ENCODE data around the gene CLRN3. TPM values are rescaled to one million over a fixed set of nuclear protein-coding genes. Genes with fewer than 3 reads are reported as not detected.

The CLRN3 gene
- polyA plus RNA-seq, 1 donor from 2014 or later: not detected

GRCh38 chr10:127905001-127905847, 12.5 kb upstream of the CLRN3 start:
- Histone ChIP-seq H3K4me2 (ENCODE audit: low read length) (no peak overlapping the region), H3F3A (ENCODE audit: insufficient read depth, low read length, poor library complexity, severe bottlenecking) (no peaks in the 10 kb centered on the region), H3K36me3 (ENCODE audit: insufficient read depth, low read length) (no peaks in the 10 kb centered on the region), H3K79me2 (replicated peaks; ENCODE audit: insufficient read depth, low read length) (no peaks in the 10 kb centered on the region), H3K9ac (ENCODE audit: low read length) (no peak overlapping the region), H3K27me3 (ENCODE audit: insufficient read depth, low read depth, low read length) (peaks cover 12% of the 10 kb centered on the region), H4K20me1 (ENCODE audit: insufficient read depth) (no peaks in the 10 kb centered on the region), H3K9me3 (ENCODE audit: low read length) (no peaks in the 10 kb centered on the region), H3K4me3 (ENCODE audit: low read length) (no peak overlapping the region), H2AFZ (ENCODE audit: low read depth, low read length) (no peak overlapping the region), H3K9me2 (ENCODE audit: insufficient read depth, low read length) (no peaks in the 10 kb centered on the region), H3K27ac (ENCODE audit: low read length) (no peak overlapping the region)
- TF ChIP-seq EZH2 (IDR thresholded peaks at IDR 0.05; ENCODE audit: borderline replicate concordance, insufficient read depth, low read length, poor library complexity, severe bottlenecking): no peak
- no peak for TF ChIP-seq POLR2AphosphoS5 (IDR thresholded peaks at IDR 0.05)
- TF ChIP-seq SMC3 (conservative IDR thresholded peaks at IDR 0.05; ENCODE audit: poor library complexity): no peak
- no peak for TF ChIP-seq REST (IDR thresholded peaks at IDR 0.05; ENCODE audit: borderline replicate concordance)
- no peak for TF ChIP-seq EP300 (conservative IDR thresholded peaks at IDR 0.05; ENCODE audit: poor library complexity, severe bottlenecking)
- TF ChIP-seq MXI1 (conservative IDR thresholded peaks at IDR 0.05; ENCODE audit: poor library complexity, severe bottlenecking): no peak
- no peak for TF ChIP-seq TAF1 (IDR thresholded peaks at IDR 0.05; ENCODE audit: low read depth)
- TF ChIP-seq CTCF (IDR thresholded peaks at IDR 0.05; ENCODE audit: poor library complexity, severe bottlenecking): no peak

DNA sequence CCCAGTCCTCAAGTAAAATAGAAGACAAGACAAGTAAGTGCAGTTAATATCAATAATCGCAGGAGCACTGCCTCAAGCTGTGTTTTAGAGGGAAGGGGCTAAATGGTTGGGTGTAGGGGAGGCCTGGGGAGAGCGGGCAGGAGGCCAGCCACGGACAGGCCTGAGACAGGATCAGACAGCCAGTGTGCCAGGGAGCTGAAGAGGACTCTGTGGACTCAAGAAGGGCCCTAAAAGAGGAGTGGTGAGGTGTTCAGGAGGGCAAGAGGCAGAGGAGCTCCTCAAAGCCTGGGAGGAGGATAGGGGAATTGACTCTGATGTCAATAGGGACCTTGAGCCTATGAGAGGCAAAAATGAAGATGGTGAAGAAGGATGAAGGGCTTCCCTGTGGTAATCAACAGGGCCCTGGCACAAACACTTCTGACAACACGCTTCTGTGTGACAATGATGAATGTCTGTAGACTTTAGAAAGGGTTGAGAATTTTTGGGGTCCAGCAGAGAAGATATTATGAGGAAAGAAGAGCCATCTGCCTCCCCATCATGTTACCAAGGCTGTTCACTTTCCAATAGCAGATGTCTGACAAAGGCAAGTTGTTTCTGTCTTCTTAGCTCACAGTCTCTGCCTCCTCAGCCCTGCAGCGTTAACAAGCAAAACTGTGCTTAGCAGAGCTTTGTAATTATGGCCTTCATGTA, 11.7 kb upstream of the CLRN3 start:
- no peaks in the 10 kb centered on the region for H3F3A ChIP-seq (ENCODE audit: insufficient read depth, low read length, poor library complexity, severe bottlenecking)
- no peak overlapping the region for H3K4me2 ChIP-seq (ENCODE audit: low read length)
- TF ChIP-seq SMC3 (conservative IDR thresholded peaks at IDR 0.05; ENCODE audit: poor library complexity) (no peak), RAD21 (conservative IDR thresholded peaks at IDR 0.05) (no peak), EZH2 (IDR thresholded peaks at IDR 0.05; ENCODE audit: borderline replicate concordance, insufficient read depth, low read length, poor library complexity, severe bottlenecking) (no peak), MXI1 (conservative IDR thresholded peaks at IDR 0.05; ENCODE audit: poor library complexity, severe bottlenecking) (no peak), TAF1 (IDR thresholded peaks at IDR 0.05; ENCODE audit: low read depth) (no peak)
- no peaks in the 10 kb centered on the region for H3K79me2 ChIP-seq (replicated peaks; ENCODE audit: insufficient read depth, low read length)
- no peaks in the 10 kb centered on the region for H3K9me3 ChIP-seq (ENCODE audit: low read length)
- no peaks in the 10 kb centered on the region for H4K20me1 ChIP-seq (ENCODE audit: insufficient read depth)
- H3K27ac ChIP-seq (ENCODE audit: low read length): no peak overlapping the region
- no peak overlapping the region for H2AFZ ChIP-seq (ENCODE audit: low read depth, low read length)
- H3K36me3 ChIP-seq (ENCODE audit: insufficient read depth, low read length): no peaks in the 10 kb centered on the region
- no peak overlapping the region for H3K9ac ChIP-seq (ENCODE audit: low read length)
- H3K9me2 ChIP-seq (ENCODE audit: insufficient read depth, low read length): no peaks in the 10 kb centered on the region
- H3K4me3 ChIP-seq (ENCODE audit: low read length): no peak overlapping the region
- H3K27me3 ChIP-seq (ENCODE audit: insufficient read depth, low read depth, low read length): peaks cover 12% of the 10 kb centered on the region
